ENCODE data around the gene ADAMTS12.

The ADAMTS12 gene

DNA sequence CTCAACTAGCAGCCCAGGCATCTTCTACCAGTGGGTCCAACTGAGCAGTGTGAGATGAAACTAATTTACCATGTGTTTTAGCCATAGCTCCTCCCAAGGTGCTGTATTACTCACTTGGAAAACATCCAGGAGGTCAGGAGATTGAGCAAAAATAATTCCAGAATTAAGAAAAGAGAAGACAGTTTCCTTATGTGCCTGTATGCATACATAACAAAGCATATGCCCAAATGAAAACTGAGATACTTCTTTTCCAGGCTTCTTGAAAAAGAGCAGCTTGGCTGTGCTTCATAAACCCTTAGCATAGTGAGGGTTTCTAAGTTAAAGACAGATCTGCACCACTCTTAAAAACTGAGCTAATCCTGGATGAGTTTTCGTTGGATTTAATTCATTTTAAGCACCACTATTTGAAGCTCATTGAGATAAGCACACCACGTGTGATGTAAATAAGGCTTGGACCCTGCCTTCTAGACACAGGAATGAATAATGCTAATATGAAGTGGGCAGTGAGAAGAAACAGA lies 119.4 kb downstream of the ADAMTS12 start:
- no peaks in the 10 kb centered on the region for H3K9me3 ChIP-seq (ENCODE audit: control insufficient read depth, low read length)
- no peak overlapping the region for H3K4me2 ChIP-seq (ENCODE audit: low read length)

DNA sequence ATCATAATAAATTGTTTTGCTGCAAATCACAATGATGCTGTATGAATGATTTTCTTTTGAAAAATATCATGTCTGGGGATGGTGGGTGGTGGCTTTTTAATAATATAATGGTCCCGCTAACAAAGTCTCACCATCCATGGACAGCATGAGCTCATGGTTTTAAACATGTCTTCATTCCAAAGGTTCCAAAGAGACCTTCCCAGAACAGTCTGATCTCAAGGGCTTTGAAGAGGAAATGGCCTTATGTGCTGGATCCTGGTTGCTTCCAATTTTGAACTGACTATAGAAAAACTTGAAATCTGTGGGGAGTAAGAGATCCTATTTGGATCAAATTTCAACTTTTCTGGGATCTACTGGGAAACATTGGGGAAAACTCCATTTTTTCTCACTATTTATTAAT lies 121.8 kb downstream of the ADAMTS12 start:
- no peaks in the 10 kb centered on the region for H3K36me3 ChIP-seq (ENCODE audit: control insufficient read depth, insufficient read depth, low read length)
- no peaks in the 10 kb centered on the region for H3K27me3 ChIP-seq (ENCODE audit: control insufficient read depth, insufficient read depth, low read length)
- no peak overlapping the region for H3K27ac ChIP-seq
- TF ChIP-seq, protein P1, sequence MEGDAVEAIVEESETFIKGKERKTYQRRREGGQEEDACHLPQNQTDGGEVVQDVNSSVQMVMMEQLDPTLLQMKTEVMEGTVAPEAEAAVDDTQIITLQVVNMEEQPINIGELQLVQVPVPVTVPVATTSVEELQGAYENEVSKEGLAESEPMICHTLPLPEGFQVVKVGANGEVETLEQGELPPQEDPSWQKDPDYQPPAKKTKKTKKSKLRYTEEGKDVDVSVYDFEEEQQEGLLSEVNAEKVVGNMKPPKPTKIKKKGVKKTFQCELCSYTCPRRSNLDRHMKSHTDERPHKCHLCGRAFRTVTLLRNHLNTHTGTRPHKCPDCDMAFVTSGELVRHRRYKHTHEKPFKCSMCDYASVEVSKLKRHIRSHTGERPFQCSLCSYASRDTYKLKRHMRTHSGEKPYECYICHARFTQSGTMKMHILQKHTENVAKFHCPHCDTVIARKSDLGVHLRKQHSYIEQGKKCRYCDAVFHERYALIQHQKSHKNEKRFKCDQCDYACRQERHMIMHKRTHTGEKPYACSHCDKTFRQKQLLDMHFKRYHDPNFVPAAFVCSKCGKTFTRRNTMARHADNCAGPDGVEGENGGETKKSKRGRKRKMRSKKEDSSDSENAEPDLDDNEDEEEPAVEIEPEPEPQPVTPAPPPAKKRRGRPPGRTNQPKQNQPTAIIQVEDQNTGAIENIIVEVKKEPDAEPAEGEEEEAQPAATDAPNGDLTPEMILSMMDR (IDR thresholded peaks at IDR 0.05): no peak
- no peak overlapping the region for H3K4me3 ChIP-seq (ENCODE audit: low read depth, low read length)
- no peak overlapping the region for H3K4me2 ChIP-seq (ENCODE audit: low read length)
- H2AFZ ChIP-seq: no peak overlapping the region
- no peaks in the 10 kb centered on the region for H3K79me2 ChIP-seq
- H3K9ac ChIP-seq: no peak overlapping the region
- no peaks in the 10 kb centered on the region for H3K9me3 ChIP-seq (ENCODE audit: control insufficient read depth, low read length)
- H3K4me1 ChIP-seq: no peaks in the 10 kb centered on the region

More for the DNA sequence above, 119.4 kb downstream of the ADAMTS12 start:
- no peak overlapping the region for H3K27ac ChIP-seq
- H3K79me2 ChIP-seq: no peaks in the 10 kb centered on the region
- H2AFZ ChIP-seq: no peak overlapping the region
- H3K27me3 ChIP-seq (ENCODE audit: control insufficient read depth, insufficient read depth, low read length): no peaks in the 10 kb centered on the region
- no peak overlapping the region for H3K4me3 ChIP-seq (ENCODE audit: low read depth, low read length)
- H3K36me3 ChIP-seq (ENCODE audit: control insufficient read depth, insufficient read depth, low read length): no peaks in the 10 kb centered on the region
- H3K4me1 ChIP-seq: no peaks in the 10 kb centered on the region
- TF ChIP-seq, protein P1 (IDR thresholded peaks at IDR 0.05): no peak
- H3K9ac ChIP-seq: no peak overlapping the region

DNA sequence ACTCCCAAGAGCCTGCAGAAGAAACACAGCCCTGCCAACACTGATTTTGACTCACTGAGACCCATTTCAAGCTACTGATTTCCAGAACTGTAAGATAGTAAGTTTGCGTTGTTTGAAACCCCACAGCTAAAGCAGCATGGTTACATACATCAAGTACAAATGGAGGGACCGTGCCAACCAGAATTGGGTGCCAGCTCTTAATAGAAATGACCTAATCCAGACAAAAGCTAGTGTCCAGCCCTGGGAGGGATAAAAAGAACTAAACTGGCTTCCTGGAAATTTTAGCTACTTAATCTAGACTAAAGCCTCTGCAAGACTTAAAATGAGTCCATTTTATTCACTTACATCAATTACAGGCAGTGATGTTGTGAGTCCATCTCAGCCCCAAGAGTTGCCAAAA lies 122.6 kb downstream of the ADAMTS12 start:
- no peak overlapping the region for H3K4me2 ChIP-seq (ENCODE audit: low read length)
- no peaks in the 10 kb centered on the region for H3K27me3 ChIP-seq (ENCODE audit: control insufficient read depth, insufficient read depth, low read length)
- no peaks in the 10 kb centered on the region for H3K36me3 ChIP-seq (ENCODE audit: control insufficient read depth, insufficient read depth, low read length)
- no peak overlapping the region for H3K27ac ChIP-seq
- H3K9ac ChIP-seq: no peak overlapping the region
- TF ChIP-seq, protein P1 (IDR thresholded peaks at IDR 0.05): no peak
- no peak overlapping the region for H3K4me3 ChIP-seq (ENCODE audit: low read depth, low read length)
- no peaks in the 10 kb centered on the region for H3K4me1 ChIP-seq
- H3K9me3 ChIP-seq (ENCODE audit: control insufficient read depth, low read length): no peaks in the 10 kb centered on the region
- H2AFZ ChIP-seq: no peak overlapping the region
- no peaks in the 10 kb centered on the region for H3K79me2 ChIP-seq

DNA sequence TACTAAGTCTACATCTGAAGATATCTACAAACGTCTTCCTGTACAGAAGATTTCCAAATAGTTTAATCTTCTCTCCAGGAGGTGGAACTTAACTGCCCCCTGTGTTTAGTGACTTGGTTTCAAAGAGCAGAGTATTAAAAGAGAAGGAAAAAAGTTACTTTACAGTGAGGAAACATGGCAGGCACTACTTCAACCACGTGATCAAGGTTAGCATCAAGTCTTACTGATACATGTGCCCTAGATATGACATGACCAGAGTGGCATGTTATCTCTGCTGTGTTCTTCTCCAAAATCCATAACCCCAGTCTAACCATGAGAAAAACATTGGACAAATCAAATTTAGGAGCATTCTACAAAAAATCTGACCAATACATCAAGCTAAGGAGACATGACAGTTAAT lies 125.8 kb downstream of the ADAMTS12 start:
- Histone ChIP-seq H3K79me2 (no peaks in the 10 kb centered on the region), H3K4me1 (no peaks in the 10 kb centered on the region), H3K4me3 (ENCODE audit: low read depth, low read length) (no peak overlapping the region), H3K9ac (no peak overlapping the region), H3K36me3 (ENCODE audit: control insufficient read depth, insufficient read depth, low read length) (no peaks in the 10 kb centered on the region), H2AFZ (no peak overlapping the region), H3K9me3 (ENCODE audit: control insufficient read depth, low read length) (no peaks in the 10 kb centered on the region), H3K27ac (no peak overlapping the region), H3K27me3 (ENCODE audit: control insufficient read depth, insufficient read depth, low read length) (no peaks in the 10 kb centered on the region), H3K4me2 (ENCODE audit: low read length) (no peak overlapping the region)
- TF ChIP-seq, protein P1 (IDR thresholded peaks at IDR 0.05): no peak

DNA sequence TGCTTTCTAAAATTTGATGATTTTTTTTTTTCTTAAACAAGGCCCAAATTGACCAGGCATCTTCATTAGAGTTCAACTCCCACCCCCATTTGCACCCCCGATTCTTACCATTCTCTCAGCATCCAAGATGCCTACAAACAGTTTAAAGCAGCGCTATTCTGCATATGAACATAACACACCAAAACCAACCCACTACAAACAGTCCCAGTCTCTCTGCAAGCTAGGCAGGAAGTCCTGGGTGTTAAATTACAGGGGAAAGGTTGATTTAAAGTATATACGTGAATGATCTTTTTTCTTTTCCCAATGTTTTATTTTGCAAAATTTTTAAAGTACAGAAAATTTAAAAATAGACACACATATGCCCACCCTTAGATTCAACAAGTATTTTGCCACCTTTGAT lies 127.0 kb downstream of the ADAMTS12 start:
- TF ChIP-seq, protein P1 (IDR thresholded peaks at IDR 0.05): no peak
- Histone ChIP-seq H3K9me3 (ENCODE audit: control insufficient read depth, low read length) (no peaks in the 10 kb centered on the region), H3K79me2 (no peaks in the 10 kb centered on the region), H3K27ac (no peak overlapping the region), H3K9ac (no peak overlapping the region), H2AFZ (no peak overlapping the region), H3K4me1 (no peaks in the 10 kb centered on the region), H3K36me3 (ENCODE audit: control insufficient read depth, insufficient read depth, low read length) (no peaks in the 10 kb centered on the region), H3K4me3 (ENCODE audit: low read depth, low read length) (no peak overlapping the region), H3K4me2 (ENCODE audit: low read length) (no peak overlapping the region), H3K27me3 (ENCODE audit: control insufficient read depth, insufficient read depth, low read length) (no peaks in the 10 kb centered on the region)
